SIG-M5 treated with dmso at 0.1 percent for 504 hours (cell line): ENCODE measurements around the gene SWSAP1.
"Not testable (repeated sequence)": the region's sequence is repeated elsewhere in the genome, so short reads cannot be mapped to it uniquely, and the experiment has no call there.

Source experiments
- DNase-seq: peaks from one replicate; lab custom pipeline; 2025; ENCODE audit not compliant: unreplicated experiment; lab: John Stamatoyannopoulos, UW

The SWSAP1 gene

GRCh38 chr19:11374433-11375142 is at the start of gene SWSAP1:
Gene SWSAP1 (plus strand): TSS chr19:11374666. CDS start chr19:11374681, 15 bp downstream.
- peak; percentile 99 for DNase-seq

- DNase-seq: no peak
These were observed 49.6 kb upstream of the SWSAP1 start for GRCh38 chr19:11324748-11325389.

GRCh38 chr19:11325544-11325943 is 48.9 kb upstream of the SWSAP1 start:
- no peak for DNase-seq

- DNase-seq: no peak
These were observed 44.3 kb upstream of the SWSAP1 start for GRCh38 chr19:11330127-11330526.

- no peak for DNase-seq
These were observed 43.0 kb upstream of the SWSAP1 start for GRCh38 chr19:11331502-11331901.

GRCh38 chr19:11332822-11333221 is 41.6 kb upstream of the SWSAP1 start:
- no peak for DNase-seq

- DNase-seq: not testable (repeated sequence)
These were observed 40.6 kb upstream of the SWSAP1 start for GRCh38 chr19:11333838-11334237.

GRCh38 chr19:11335449-11336146 is 38.9 kb upstream of the SWSAP1 start:
- no peak for DNase-seq

- no peak for DNase-seq
These were observed 37.4 kb upstream of the SWSAP1 start for GRCh38 chr19:11337080-11337479.

- no peak for DNase-seq
These were observed 36.3 kb upstream of the SWSAP1 start for GRCh38 chr19:11338121-11338520.

- DNase-seq: peak; percentile 47
These were observed 35.8 kb upstream of the SWSAP1 start for GRCh38 chr19:11338569-11339253.

GRCh38 chr19:11339254-11340098 is 35.0 kb upstream of the SWSAP1 start, which contains the start of gene RAB3D:
Gene RAB3D (minus strand): TSS chr19:11339657. CDS start chr19:11337399, 2,258 bp downstream.
- peak; percentile 94 for DNase-seq

DNA sequence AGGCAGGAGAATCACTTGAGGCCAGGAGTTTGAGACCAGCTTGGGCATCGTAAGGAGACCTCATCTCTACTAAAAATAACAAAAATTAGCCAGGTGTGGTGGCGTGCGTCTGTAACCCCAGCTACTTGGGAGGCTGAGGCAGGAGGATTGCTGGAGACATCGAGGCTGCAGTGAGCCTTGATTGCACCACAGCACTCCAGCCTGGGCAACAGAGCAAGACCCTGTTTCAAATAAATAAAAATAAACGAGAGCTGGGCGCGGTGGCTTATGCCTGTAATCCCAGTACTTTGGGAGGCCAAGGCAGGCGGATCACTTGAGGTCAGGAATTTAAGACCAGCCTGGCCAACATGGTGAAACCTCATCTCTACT is 34.4 kb upstream of the SWSAP1 start:
- DNase-seq: not testable (repeated sequence)

GRCh38 chr19:11342429-11342828 is 32.0 kb upstream of the SWSAP1 start:
- no peak for DNase-seq

DNA sequence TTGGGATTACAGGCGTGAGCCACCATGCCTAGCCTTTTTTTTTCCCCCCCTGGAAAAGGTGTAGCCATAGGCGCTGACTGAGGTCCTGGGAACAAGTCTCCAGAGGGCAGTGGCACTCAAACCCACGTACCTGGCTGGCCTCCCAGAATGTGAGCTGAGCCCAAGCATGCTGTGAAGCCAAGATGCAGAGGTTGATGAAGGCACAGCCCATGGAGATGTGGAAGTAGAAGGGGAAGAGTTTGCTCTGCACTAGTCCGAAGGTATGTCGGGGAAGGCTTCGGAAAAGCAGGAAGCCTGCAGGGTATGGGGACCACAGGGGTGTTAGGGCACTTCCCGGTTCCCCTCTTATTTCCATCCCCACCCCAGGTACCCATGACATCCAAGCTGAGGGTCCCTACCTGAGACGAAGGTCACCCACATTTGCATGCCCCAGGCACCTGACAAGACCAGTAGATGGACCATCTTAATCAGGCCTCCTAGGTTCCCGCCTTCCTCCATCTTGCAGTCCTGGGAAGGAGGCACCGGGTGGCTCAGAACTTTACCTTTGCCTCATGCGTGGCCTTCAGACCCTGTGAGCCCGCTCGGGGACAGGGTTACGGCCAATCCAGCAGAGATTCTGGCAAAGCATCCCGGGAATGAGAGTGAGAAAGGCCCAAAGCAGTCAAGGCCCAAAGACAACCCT is 29.2 kb upstream of the SWSAP1 start:
- DNase-seq: no peak

DNA sequence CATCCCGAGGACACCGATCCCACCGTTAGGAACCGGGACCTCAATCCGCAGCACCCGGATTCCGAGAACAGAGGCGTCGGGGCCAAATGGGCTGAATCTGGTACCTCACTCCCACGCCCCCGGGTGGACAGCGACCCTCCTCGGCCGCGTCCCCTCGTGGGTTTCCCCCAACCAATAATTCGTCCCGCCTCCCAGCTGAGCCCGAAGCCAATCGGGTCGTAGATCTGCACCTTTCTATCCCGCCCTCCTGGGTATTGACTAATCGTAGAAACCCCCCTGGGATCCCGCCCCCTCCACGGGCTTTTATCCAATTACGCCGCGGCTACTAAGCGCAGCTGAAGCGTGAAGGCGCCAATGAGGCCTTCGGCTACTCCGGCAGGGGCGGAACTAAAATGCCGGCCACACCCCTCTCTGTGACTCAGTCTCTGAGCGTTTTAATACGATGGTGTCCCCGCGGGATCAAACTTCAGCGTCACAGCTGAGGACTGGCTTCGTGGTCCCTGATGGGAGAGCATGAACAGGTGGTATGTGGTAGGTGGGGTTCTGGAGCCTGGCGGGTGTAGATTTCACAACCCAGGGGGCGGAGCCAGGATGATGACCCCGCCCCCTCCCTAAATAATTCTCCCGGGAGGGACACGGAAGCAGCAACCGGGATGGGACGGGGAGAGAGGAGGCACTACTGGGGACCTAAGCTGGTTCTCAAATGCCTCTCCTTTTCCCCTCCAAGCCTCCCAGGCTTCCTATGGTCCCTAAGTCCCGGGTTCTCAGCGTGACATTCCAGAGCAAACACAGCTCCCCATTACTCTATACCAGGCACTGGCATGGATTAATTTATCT is 28.1 kb upstream of the SWSAP1 start, which contains the start of the genes CCDC159 and TMEM205:
CCDC159 (plus strand) TSS at position 416 of the 837 bp plus-strand sequence; CDS start at position 504, 88 bp downstream.
TMEM205 (minus strand) TSS at position 165 of the 837 bp plus-strand sequence. CDS start 649 bp downstream, outside the sequence.
- DNase-seq: peak; percentile 99

- no peak for DNase-seq
These were observed 26.9 kb upstream of the SWSAP1 start for GRCh38 chr19:11347546-11348039.

GRCh38 chr19:11349171-11349570 is 25.3 kb upstream of the SWSAP1 start:
- DNase-seq: no peak
